Measurements from ENCODE around the gene KRTAP3-1. TPM values are rescaled to one million over a fixed set of nuclear protein-coding genes. Genes with fewer than 3 reads are reported as not detected.

KRTAP3-1 gene
- total and polyA plus RNA-seq, 2 experiments from 2014 or later, result not detected

GRCh38 chr17:41029633-41030245 lies 20.8 kb upstream of the KRTAP3-1 start, which contains the start of gene KRTAP1-4:
Gene KRTAP1-4, minus strand, starts transcription at chr17:41030195. Its CDS starts 117 bp downstream, at chr17:41030078.
- Mint-ChIP-seq H3K9me3 (no peaks in the 10 kb centered on the region), H3K4me3 (no peak within 1 kb of the TSS), H3K36me3 (ENCODE audit: low read depth) (no peaks in the 10 kb centered on the region), H3K4me1 (no peaks in the 10 kb centered on the region; the same call in 2 of the 3 replicates), H3K27me3 (ENCODE audit: insufficient read depth, low read depth, poor library complexity) (peaks cover 2% of the 10 kb centered on the region), H3K27ac (no peak within 1 kb of the TSS)
- DNase-seq (ENCODE audit: low spot score), result no peak
- H3K9me2 ChIP-seq (ENCODE audit: insufficient read depth), result no peaks in the 10 kb centered on the region
- TF ChIP-seq EZH2phosphoT487 (IDR thresholded peaks at IDR 0.05; ENCODE audit: unreplicated experiment), result no peak
- no peak for TF ChIP-seq POLR2AphosphoS5 (IDR thresholded peaks at IDR 0.05; ENCODE audit: low read depth)
- TF ChIP-seq REST (IDR thresholded peaks at IDR 0.05; ENCODE audit: unreplicated experiment), result no peak
- no peak for TF ChIP-seq ZNF462 (CRISPR knock-in tag; IDR thresholded peaks at IDR 0.05)
- TF ChIP-seq ZNF331 (CRISPR knock-in tag; IDR thresholded peaks at IDR 0.05; ENCODE audit: low read depth), result no peak
- no peak for TF ChIP-seq JUNB (IDR thresholded peaks at IDR 0.05; ENCODE audit: unreplicated experiment)
- TF ChIP-seq STAT1 (IDR thresholded peaks at IDR 0.05; ENCODE audit: unreplicated experiment), result no peak
- no peak for TF ChIP-seq ZNF114 (CRISPR knock-in tag; IDR thresholded peaks at IDR 0.05)
- no peak for TF ChIP-seq NANOG (IDR thresholded peaks at IDR 0.05; ENCODE audit: borderline replicate concordance)
- TF ChIP-seq CTCF (conservative IDR thresholded peaks at IDR 0.05; ENCODE audit: low read depth in 2 of 2), result no peak
- TF ChIP-seq ETS1 (IDR thresholded peaks at IDR 0.05), result no peak
- TF ChIP-seq CREB1 (CRISPR knock-in tag; IDR thresholded peaks at IDR 0.05; ENCODE audit: low read depth), result no peak
- no peak for TF ChIP-seq EZH2 (IDR thresholded peaks at IDR 0.05; ENCODE audit: low read depth, unreplicated experiment)
- H3K27ac ChIP-seq (ENCODE audit: low read depth), result no peak within 1 kb of the TSS
- H3F3A ChIP-seq (replicated peaks; ENCODE audit: low read depth), result no peaks in the 10 kb centered on the region
- H2AFZ ChIP-seq, result 0 out of 2 replicates have a peak within 1 kb of the TSS, but pooled peaks have one; percentile 3
- H3K27me3 ChIP-seq (ENCODE audit: insufficient read depth), result no peaks in the 10 kb centered on the region
- H4K20me1 ChIP-seq (replicated peaks; ENCODE audit: insufficient read depth), result no peaks in the 10 kb centered on the region
- no peak for ATAC-seq
- no peak within 1 kb of the TSS for H3K4me2 ChIP-seq
- no peaks in the 10 kb centered on the region for H3K4me1 ChIP-seq (ENCODE audit: insufficient read depth)
- H3K4me3 ChIP-seq, result no peak within 1 kb of the TSS
- H3K79me2 ChIP-seq (replicated peaks; ENCODE audit: insufficient read depth), result no peaks in the 10 kb centered on the region
- H3K36me3 ChIP-seq (ENCODE audit: insufficient read depth), result no peaks in the 10 kb centered on the region
